HG03469 (cell line): ENCODE measurements around the gene UNC13B.
"Not testable (repeated sequence)": the region's sequence is repeated elsewhere in the genome, so short reads cannot be mapped to it uniquely, and the experiment has no call there.

Experiments used
- ATAC-seq: cut with Tn5 transposase; IDR thresholded peaks from one replicate; pipeline ENCODE4 v1.9.1; 2021; ENCODE audit warnings: mild to moderate bottlenecking, moderate library complexity, moderate number of reproducible peaks; ENCODE audit not compliant: unreplicated experiment

UNC13B gene

DNA sequence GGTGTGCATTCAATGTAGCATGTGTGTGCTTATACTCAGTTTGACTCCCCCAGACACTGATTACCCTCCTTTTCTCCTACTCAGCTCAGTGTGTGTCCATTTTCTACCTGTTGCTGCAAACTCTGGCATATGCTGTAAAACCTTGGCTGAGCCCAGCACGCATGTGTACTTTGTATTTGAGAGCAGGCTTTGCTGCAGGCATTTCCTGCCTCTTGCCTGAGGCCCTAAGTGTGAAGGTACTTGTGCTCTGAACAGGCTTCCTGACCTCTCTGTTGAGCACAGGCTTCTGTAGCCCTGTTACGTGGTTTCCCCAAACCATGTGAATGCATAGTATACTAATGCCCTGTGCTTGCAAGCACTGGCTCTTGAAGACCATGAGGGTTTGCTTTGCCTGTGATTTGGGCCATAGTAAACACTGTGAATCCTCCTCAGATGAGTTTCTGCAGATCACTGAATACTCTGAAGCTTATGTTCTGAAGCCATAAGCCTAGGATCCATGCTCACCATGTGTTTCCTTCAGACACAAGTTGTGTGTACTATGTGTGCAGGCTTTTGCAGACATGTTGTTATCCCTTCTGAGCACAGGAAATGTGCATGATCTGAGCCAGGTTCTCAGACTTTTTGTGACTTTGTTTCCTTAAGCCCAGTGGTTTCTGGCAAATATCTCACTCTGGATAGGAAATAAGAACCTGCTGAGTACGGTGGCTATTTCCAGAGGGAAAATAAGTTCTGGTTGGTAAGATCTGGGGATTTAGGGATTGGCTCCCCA lies 203.2 kb downstream of the UNC13B start:
- ATAC-seq: no peak

DNA sequence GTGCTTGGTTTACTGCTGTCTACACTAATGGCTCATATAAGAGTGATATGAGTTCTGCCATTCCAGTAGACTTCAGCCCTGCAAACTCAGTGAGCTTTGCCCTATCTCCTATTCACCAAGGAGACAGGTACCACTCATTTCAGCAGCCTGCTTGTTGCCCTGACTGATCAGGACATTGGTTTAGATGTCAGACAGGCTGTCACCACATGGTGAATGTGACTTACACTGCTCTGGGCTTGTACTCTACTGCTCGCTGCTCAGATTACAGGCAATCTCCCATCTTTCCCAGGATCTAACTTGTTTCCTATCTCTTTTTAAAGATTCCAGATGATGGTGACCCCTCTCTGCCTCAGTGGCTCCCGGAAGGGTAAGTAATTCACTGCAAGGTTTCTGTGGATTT lies 204.8 kb downstream of the UNC13B start:
- ATAC-seq: no peak

DNA sequence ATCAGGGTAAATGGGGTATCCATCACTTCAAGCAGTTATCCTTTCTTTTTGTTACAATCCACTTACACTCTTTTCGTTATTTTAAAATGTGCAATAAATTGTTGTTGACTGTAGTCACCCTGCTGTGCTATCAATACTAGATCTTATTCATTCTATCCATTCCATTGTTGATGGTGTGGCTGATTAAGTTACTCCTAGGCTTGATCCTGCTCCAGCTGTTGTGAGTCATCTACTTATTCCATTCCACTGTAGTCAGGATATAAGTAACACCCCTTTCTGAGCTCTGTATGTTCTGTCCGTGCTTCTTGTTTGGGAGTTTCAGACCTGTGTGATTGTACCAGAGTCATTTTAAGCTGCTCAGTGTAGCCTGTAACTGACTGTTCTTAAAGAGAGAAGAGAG lies 205.6 kb downstream of the UNC13B start:
- no peak for ATAC-seq

DNA sequence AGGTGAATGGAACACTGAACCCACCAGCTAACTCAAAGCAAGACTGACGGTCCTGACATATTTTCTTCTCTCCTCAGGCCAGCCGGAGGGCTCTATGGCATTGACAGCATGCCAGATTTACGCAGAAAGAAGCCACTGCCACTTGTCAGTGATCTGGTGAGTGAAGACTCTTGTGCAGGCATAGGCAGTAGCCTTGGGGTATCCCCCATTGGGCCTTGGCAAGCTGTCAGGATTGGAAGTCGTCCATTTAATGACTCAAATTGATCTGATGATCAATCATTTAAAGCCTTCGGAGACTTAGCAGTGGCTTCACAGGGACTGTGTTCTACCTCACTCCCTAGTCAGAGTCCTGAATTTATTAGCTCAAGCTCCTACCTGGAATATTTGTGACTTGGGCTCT lies 208.4 kb downstream of the UNC13B start:
- no peak for ATAC-seq

DNA sequence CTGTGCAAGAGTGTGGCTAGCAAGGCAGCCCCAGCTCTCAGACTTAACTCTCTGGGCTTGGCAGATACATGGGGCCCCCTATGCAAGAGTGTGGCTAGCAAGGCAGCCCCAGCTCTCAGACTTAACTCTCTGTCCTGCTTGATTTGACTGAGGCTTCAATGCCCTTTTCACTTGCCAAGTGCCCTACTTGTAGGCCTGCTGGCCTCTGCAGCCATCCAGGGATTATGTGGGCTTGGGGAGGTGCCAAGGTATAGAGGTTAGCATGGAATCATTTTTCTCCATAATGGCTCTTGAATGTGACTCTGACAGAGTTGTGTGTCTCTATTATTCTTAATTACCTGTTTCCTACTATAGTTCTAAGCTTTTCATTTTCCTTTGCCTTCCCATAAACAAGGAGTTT lies 212.6 kb downstream of the UNC13B start:
- no peak for ATAC-seq

DNA sequence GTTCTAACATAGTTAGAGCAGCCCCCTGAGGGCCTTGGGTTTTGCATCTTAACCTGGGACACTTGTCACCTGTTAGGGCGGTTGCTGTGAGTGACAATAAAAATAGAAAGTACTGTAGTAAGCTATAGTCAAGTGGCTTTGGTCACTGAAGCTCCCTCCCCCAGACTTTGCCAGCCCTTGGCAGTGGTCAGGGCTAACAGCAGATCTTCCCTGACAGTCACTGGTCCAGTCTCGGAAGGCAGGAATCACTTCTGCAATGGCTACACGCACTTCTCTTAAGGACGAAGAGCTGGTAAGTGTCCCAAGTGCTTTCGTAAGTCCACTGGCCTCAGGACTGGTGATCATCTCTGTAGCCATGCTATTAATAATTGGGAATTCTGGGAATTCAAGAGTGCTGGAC lies 213.1 kb downstream of the UNC13B start:
- ATAC-seq: no peak

DNA sequence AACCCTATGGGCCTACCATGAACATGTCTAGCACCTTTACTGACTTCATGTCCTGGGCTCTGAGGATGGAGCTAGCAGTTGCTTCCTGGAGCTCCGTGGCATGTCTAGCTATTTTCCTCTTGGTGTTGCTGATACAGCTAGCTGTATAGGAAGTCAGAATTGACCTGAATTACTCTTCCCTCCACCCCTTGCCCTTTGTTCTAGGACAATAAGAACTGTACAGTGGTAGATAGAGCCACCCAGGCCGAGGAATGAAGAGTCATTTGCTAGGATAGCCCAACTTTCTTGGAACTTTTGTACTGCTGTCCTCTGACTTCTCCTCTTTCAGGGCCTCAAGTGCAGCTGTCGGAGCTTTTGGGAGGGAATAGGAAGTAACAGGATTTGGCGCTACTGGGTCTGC lies 218.2 kb downstream of the UNC13B start:
- ATAC-seq: no peak

DNA sequence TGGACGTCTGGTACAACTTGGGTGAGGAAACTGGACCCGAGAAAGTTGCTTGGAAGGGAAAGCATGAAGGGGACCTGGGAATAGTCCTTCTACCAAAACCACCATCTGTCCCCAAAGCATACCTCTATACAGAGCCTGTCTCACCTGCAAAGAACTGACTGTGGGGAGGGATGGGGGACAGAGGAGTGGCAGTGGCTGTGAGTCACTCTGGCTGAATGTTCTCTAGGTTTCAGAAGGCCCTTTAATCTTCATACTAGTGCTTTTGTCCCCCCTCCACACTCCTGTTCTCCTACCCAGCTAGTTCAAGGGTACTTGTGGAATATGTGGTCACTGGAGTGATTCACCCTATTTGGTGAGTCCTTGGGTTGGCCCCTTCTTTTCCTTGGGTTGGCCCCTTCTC lies 218.8 kb downstream of the UNC13B start:
- ATAC-seq: no peak

DNA sequence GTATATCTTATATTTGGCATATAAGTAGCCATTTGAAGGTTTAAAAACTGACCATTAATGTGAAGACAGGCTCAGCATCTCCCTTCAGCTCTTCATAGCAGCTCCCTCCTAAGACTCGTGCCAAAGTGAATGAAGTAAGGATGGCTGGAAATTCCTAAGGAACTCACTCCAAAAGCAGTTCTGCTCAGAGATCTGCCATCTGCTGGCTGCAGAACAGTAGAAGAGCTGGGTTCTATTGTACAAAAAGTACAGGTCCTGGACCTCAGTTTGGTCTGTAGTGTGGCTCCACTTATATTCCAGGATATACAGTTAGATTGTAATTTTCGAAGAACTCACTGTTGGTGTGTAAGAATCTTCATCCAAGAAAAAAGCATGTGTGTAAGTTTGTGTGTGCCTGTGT lies 223.2 kb downstream of the UNC13B start:
- ATAC-seq: no peak

DNA sequence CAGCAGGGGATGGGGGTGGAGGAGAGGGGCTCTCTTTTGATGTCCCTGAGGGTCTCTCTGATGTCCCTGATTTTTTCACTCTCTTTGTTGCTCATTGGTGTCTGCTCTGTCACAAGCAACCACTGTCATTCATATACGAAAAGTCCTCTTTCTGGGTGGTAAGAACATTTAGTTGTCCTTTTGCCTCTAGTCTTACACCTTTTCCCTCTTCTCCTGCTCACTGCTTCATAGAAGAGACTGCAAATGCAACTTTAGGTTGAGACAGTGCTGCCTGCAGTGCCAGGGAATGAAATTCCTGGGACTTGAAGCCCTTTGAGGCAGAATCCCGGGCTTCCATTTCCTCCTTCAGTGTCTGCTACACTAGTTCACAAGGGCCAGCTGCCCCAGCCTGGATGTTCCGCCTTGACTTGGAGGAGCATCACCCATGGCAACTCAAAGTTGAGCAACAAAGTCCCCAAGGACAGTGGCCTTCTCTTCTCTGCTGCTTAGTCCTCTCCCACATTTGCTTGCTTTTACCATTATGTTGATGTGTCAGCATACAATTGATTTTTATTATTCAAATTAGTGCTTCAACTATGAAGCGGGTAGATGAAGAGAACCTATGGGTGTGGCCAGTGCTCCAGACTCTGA lies 233.4 kb downstream of the UNC13B start:
- no peak for ATAC-seq

DNA sequence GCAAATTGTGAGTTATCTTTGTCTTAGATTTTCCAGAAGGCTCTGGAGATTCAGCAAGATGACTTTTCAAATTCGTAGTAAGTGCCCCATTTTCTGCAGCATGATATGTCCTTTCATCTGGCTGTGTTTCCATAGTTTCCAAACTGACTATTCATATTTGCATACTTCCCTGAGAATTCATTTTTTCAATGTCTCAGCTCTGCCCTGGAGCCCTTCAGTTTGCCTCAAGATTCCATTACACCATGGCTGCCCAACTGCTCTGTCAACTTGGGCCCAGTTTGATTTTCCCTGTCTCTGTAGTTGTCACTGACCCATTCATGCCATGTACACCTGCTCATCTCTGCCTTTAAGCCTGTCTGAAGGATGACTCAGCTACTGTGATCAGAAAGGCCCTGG lies 233.9 kb downstream of the UNC13B start:
- no peak for ATAC-seq

DNA sequence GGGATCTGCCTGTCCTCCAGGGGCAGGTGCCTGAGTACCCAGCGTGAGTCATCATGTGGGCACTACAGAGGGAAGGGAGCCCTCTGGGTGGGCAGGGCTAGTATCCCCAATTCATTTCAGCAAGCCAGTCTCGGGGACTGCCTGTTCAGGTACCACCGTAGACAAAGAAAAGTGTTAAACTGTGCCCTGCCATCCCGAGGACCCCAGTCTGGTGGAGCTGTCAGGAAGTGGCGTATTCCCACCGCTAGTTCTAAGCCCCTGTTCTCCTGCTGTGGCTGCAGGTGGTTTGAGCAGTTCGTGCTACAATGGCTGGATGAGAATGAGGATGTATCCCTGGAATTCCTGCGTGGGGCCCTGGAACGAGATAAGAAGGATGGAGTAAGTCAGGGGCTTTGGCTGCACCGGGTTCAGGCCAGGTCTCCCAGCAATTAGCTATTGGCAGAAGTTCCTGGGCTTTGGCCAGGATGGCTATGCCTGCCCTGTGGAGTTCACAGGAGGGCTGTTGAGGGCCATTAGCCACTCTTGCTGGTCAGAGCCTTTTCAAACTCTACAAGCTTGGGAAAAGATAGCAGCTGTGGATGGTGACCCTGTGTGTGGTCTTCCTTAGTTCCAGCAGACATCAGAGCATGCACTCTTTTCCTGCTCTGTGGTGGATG lies 234.9 kb downstream of the UNC13B start:
- no peak for ATAC-seq

DNA sequence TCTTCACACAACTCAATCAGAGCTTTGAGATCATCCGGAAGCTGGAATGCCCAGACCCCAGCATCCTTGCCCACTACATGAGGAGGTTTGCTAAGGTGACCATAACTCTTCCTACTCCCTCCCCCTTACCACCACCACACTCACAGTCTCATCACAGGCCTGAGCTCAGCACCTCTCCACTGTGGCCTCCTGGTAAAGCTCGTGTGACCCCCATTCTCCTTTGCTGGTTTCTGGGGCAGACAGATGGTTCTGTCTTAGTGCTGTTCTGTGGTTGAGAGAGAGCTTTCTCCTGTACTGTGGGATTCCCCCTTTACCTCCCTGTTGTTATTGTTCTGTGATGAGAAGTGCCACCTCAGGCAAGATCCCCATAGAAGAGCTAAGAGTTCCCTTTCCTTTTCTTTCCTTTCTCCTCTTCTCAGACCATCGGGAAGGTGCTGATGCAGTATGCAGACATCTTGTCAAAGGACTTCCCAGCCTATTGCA lies 235.4 kb downstream of the UNC13B start:
- no peak for ATAC-seq

DNA sequence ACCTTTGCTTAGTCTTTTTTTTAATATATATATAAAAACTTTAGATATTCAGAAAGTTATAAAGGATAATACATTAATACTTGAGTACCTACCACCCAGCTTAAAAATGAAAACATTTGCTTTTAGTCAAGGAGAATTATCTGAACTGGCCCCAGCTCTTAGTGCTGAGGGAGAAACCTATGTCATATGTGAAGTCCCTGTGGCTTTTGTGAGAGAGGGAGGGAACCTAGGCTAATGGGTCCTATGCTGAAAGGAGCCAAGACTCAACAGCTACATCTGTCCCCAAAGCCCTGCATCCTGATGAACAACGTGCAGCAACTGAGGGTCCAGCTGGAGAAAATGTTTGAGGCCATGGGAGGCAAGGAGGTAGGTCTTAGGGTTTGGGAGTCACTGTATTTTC lies 236.1 kb downstream of the UNC13B start:
- no peak for ATAC-seq

DNA sequence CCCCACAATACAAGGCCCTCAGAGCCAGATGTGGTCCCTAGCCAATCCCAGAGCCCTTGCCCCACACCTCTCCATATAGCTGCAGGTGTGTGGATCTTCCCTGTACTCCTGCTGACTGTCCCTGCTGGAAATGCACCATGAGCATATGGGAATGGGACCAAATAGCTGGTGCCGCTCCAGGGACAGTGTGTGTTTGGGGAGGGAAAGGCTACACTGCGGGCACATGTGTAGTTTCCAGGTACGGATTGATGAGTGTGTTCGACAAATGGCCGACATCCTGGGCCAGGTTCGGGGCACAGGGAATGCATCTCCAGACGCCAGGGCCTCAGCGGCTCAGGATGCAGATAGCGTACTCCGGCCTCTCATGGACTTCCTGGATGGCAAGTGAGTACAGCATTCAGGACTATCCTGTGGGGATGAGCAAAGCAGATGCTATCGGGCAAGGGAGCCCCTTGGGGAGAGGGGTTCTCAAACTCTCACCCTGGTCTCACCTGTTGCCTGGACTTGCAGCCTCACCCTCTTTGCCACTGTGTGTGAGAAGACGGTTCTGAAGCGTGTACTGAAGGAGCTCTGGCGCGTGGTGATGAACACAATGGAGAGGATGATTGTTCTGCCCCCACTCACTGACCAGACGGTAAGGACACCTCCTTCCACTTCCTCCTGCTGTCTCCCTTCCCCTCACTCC lies 237.0 kb downstream of the UNC13B start:
- ATAC-seq: no peak

DNA sequence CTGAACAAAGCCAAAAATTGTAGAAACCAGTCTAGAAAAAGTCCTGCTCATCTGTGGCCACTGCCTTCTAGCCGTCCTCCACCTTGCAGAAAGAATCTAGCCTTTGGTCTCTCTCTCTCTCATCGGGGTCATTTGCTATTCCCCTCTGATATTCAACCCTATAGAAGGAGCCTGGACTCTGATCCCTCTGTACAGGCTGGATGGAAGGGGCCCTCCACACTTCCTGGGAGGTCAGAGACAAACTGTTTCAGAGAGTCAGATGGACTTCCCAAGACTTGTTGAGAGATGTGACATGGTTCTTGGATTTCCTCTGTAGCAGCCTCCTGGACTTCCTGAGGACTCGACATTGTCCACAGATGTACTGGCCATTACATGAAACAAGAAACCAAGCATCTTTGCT lies 243.1 kb downstream of the UNC13B start:
- no peak for ATAC-seq

DNA sequence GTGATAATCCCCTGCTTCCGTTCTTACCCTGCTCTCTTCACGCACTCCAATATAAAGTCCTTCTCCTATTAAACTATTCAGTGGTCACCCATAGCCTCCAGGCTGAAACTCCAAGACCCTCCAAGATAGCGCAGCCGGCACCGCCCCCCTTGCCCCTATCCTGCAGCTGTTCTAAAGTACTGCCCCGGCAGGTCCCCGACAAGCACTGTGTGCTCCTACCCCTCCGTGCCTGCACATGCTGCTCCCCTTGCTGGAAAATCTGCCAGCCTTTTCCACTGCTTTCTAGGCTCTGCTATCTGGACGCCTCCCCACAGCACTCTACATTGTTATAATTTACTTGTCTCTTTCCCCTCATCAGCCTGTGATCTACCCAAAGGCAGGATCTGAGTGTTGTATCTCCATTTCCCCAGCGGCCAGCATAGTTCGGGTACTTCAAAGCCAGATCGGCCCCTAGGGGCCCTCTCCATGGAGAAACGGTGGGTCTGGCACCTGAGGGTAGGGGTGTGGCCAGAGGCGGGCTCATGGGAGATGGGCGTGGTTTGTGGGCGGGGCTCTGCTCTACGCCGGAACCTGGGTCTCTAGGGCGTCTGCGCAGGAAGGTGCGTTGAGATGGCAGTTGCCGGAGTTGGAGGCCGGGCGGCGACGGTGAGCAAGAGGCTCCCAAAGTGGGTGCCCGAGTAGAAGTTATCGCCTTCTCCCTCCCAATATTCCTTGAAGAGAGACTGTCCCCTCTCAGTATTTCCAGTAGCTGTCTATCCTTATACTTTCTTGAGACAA lies 244.6 kb downstream of the UNC13B start:
- ATAC-seq: no peak

DNA sequence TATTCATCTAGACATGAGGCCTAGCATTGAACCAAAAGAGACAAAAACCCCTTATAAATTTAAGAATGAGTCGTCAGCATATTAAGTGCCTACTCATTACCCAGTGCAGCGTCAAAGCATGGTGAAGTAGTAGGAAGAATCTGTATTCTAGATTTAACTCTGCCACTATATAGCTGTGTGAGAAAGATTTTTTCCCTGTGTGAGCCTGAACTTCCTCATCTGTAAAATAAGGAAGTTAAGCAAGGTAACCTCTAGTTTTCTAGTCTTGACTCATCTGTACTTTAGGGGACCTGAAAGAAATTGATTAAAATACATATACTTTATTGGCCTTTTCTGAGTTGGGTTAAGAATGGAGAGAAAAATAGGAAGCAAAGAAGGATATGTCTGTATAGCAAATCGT lies 246.0 kb downstream of the UNC13B start:
- no peak for ATAC-seq

DNA sequence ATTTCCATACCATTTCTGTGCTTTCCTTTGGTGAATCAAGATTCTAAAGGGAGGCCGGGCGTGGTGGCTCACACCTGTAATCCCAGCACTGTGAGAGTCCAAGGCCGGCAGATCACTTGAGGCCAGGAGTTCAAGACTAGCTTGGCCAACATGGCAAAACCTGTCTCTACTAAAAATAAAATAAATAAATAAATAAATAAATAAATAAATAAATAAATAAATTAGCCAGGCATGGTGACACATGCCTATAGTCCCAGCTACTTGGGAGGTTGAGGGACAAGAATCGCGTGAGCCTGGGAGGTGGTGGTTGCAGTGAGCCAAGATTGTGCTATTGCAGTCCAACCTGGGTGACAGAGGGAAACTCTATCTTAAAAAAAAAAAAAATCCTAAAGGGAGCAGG lies 247.6 kb downstream of the UNC13B start:
- not testable (repeated sequence) for ATAC-seq

DNA sequence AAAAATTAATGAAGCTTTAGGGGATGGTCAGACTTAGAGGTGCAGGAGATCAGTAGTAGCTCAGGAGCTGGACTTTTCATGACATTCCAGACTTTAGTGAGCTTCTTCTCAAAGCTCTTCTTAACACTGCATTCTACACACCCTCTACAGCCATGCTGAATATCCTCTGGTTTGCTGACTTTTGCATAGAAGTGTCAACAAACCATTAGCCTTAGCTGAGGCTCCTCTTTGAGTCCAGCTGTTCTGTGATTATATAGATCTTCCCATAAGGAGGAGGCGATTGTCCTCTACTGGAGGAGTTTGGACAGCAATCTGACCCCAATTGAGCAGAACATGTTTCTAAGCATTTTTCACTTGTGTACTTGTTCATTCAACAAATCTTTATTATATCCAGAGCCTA lies 253.1 kb downstream of the UNC13B start:
- no peak for ATAC-seq
